ENCODE data around the gene ECHDC3.
"Not testable (repeated sequence)": the region's sequence is repeated elsewhere in the genome, so short reads cannot be mapped to it uniquely, and the experiment has no call there.

ECHDC3 gene

GRCh38 chr10:11742009-11742778 is at the start of gene ECHDC3:
Gene ECHDC3 (plus strand): TSS chr10:11742382. CDS start chr10:11742577, 195 bp downstream.
- in situ Hi-C loops (cut with MboI; ENCODE audit: low sequenced_read_pairs): no loop called here

GRCh38 chr10:11693376-11693775 is 48.8 kb upstream of the ECHDC3 start:
- in situ Hi-C loops (cut with MboI; ENCODE audit: low sequenced_read_pairs): no loop called here

- in situ Hi-C loops (cut with MboI; ENCODE audit: low sequenced_read_pairs): no loop called here
These were observed 46.4 kb upstream of the ECHDC3 start for GRCh38 chr10:11695779-11696178.

GRCh38 chr10:11697718-11698527 is 44.3 kb upstream of the ECHDC3 start:
- in situ Hi-C loops (cut with MboI; ENCODE audit: low sequenced_read_pairs): no loop called here

GRCh38 chr10:11698691-11699549 is 43.3 kb upstream of the ECHDC3 start:
- in situ Hi-C loops (cut with MboI; ENCODE audit: low sequenced_read_pairs): no loop called here

- in situ Hi-C loops (cut with MboI; ENCODE audit: low sequenced_read_pairs): no loop called here
These were observed 42.6 kb upstream of the ECHDC3 start for GRCh38 chr10:11699550-11700097.

GRCh38 chr10:11700539-11700938 is 41.6 kb upstream of the ECHDC3 start:
- in situ Hi-C loops (cut with MboI; ENCODE audit: low sequenced_read_pairs): no loop called here

GRCh38 chr10:11701451-11702095 is 40.6 kb upstream of the ECHDC3 start:
- in situ Hi-C loops (cut with MboI; ENCODE audit: low sequenced_read_pairs): no loop called here

GRCh38 chr10:11702264-11702663 is 39.9 kb upstream of the ECHDC3 start:
- in situ Hi-C loops (cut with MboI; ENCODE audit: low sequenced_read_pairs): no loop called here

- in situ Hi-C loops (cut with MboI; ENCODE audit: low sequenced_read_pairs): no loop called here
These were observed 38.1 kb upstream of the ECHDC3 start for GRCh38 chr10:11704092-11704491.

GRCh38 chr10:11705722-11706121 is 36.5 kb upstream of the ECHDC3 start:
- in situ Hi-C loops (cut with MboI; ENCODE audit: low sequenced_read_pairs): no loop called here

- in situ Hi-C loops (cut with MboI; ENCODE audit: low sequenced_read_pairs): no loop called here
These were observed 35.2 kb upstream of the ECHDC3 start for GRCh38 chr10:11706895-11707567.

- in situ Hi-C loops (cut with MboI; ENCODE audit: low sequenced_read_pairs): no loop called here
These were observed 34.4 kb upstream of the ECHDC3 start for GRCh38 chr10:11707624-11708350.

GRCh38 chr10:11708801-11709200 is 33.4 kb upstream of the ECHDC3 start:
- in situ Hi-C loops (cut with MboI; ENCODE audit: low sequenced_read_pairs): not testable (repeated sequence)

GRCh38 chr10:11712744-11713143 is 29.4 kb upstream of the ECHDC3 start:
- in situ Hi-C loops (cut with MboI; ENCODE audit: low sequenced_read_pairs): no loop called here

GRCh38 chr10:11713186-11713743 is 28.9 kb upstream of the ECHDC3 start:
- in situ Hi-C loops (cut with MboI; ENCODE audit: low sequenced_read_pairs): no loop called here

GRCh38 chr10:11713963-11714362 is 28.2 kb upstream of the ECHDC3 start:
- in situ Hi-C loops (cut with MboI; ENCODE audit: low sequenced_read_pairs): no loop called here

GRCh38 chr10:11714750-11715365 is 27.3 kb upstream of the ECHDC3 start:
- in situ Hi-C loops (cut with MboI; ENCODE audit: low sequenced_read_pairs): no loop called here
